Measurements from ENCODE around the gene FNDC3B. TPM values are rescaled to one million over a fixed set of nuclear protein-coding genes. Genes with fewer than 3 reads are reported as not detected.
A peak's percentile ranks its signal among the peaks of the same experiment; 100 is the strongest.

FNDC3B gene
- total and polyA plus RNA-seq, 2 donors = 11.0 to 11.9 TPM

- no peaks in the 10 kb centered on the region for H3K27me3 ChIP-seq (ENCODE audit: control insufficient read depth in 2 of 2, insufficient read depth in 1 of 2, low read length in 1 of 2)
- H3K36me3 ChIP-seq (ENCODE audit: control insufficient read depth in 2 of 2, insufficient read depth in 2 of 2, low read length in 1 of 2) = peaks cover 0 to 4% of the 10 kb centered on the region in 2 donors
- no peak overlapping the region for H3K4me3 ChIP-seq (ENCODE audit: low read length in 2 of 2)
- H3K4me1 ChIP-seq (ENCODE audit: control insufficient read depth in 2 of 2, insufficient read depth in 2 of 2, low read length in 2 of 2) = no peaks in the 10 kb centered on the region
- DNase-seq (ENCODE audit: low read depth in 6 of 9, low spot score in 9 of 9) = no peak
- no peak overlapping the region for H3K27ac ChIP-seq (ENCODE audit: low read depth in 1 of 2, low read length in 1 of 2)
- WGBS = 97% methylated on average over 8 of the region's 8 CpGs
- no peaks in the 10 kb centered on the region for H3K9me3 ChIP-seq (ENCODE audit: control insufficient read depth in 2 of 2, insufficient read depth in 1 of 2, low read length in 1 of 2)
Observed at GRCh38 chr3:172339892-172340291, 300.5 kb downstream of the FNDC3B start.

- H3K9me3 ChIP-seq (ENCODE audit: control insufficient read depth in 2 of 2, insufficient read depth in 1 of 2, low read length in 1 of 2) = no peaks in the 10 kb centered on the region
- 96% methylated on average over 5 of the region's 5 CpGs for WGBS
- no peak overlapping the region for H3K4me3 ChIP-seq (ENCODE audit: low read length in 2 of 2)
- H3K27me3 ChIP-seq (ENCODE audit: control insufficient read depth in 2 of 2, insufficient read depth in 1 of 2, low read length in 1 of 2) = no peaks in the 10 kb centered on the region
- H3K36me3 ChIP-seq (ENCODE audit: control insufficient read depth in 2 of 2, insufficient read depth in 2 of 2, low read length in 1 of 2) = peaks cover 0 to 7% of the 10 kb centered on the region in 2 donors
- H3K4me1 ChIP-seq (ENCODE audit: control insufficient read depth in 2 of 2, insufficient read depth in 2 of 2, low read length in 2 of 2) = no peaks in the 10 kb centered on the region
- no peak for DNase-seq (ENCODE audit: low read depth in 6 of 9, low spot score in 9 of 9)
- no peak overlapping the region for H3K27ac ChIP-seq (ENCODE audit: low read depth in 1 of 2, low read length in 1 of 2)
Observed at GRCh38 chr3:172340583-172340982, 301.2 kb downstream of the FNDC3B start.

GRCh38 chr3:172341482-172342059, 302.2 kb downstream of the FNDC3B start:
- 58% methylated on average over 4 of the region's 4 CpGs for WGBS
- H3K27me3 ChIP-seq (ENCODE audit: control insufficient read depth in 2 of 2, insufficient read depth in 1 of 2, low read length in 1 of 2) = no peaks in the 10 kb centered on the region
- DNase-seq (ENCODE audit: low read depth in 6 of 9, low spot score in 9 of 9) = peak; percentile 11 to 82 (median 53)
- no peaks in the 10 kb centered on the region for H3K9me3 ChIP-seq (ENCODE audit: control insufficient read depth in 2 of 2, insufficient read depth in 1 of 2, low read length in 1 of 2)
- H3K4me3 ChIP-seq (ENCODE audit: low read length in 2 of 2) = no peak overlapping the region
- peaks cover 0 to 11% of the 10 kb centered on the region in 2 donors for H3K36me3 ChIP-seq (ENCODE audit: control insufficient read depth in 2 of 2, insufficient read depth in 2 of 2, low read length in 1 of 2)
- no peak overlapping the region for H3K27ac ChIP-seq (ENCODE audit: low read depth in 1 of 2, low read length in 1 of 2)
- H3K4me1 ChIP-seq (ENCODE audit: control insufficient read depth in 2 of 2, insufficient read depth in 2 of 2, low read length in 2 of 2) = no peaks in the 10 kb centered on the region

- 97% methylated on average over 3 of the region's 3 CpGs for WGBS
- H3K4me3 ChIP-seq (ENCODE audit: low read length in 2 of 2) = no peak overlapping the region
- H3K9me3 ChIP-seq (ENCODE audit: control insufficient read depth in 2 of 2, insufficient read depth in 1 of 2, low read length in 1 of 2) = no peaks in the 10 kb centered on the region
- H3K4me1 ChIP-seq (ENCODE audit: control insufficient read depth in 2 of 2, insufficient read depth in 2 of 2, low read length in 2 of 2) = no peaks in the 10 kb centered on the region
- peaks cover 2 to 14% of the 10 kb centered on the region in 2 donors for H3K36me3 ChIP-seq (ENCODE audit: control insufficient read depth in 2 of 2, insufficient read depth in 2 of 2, low read length in 1 of 2)
- H3K27ac ChIP-seq (ENCODE audit: low read depth in 1 of 2, low read length in 1 of 2) = no peak overlapping the region
- H3K27me3 ChIP-seq (ENCODE audit: control insufficient read depth in 2 of 2, insufficient read depth in 1 of 2, low read length in 1 of 2) = no peaks in the 10 kb centered on the region
- no peak for DNase-seq (ENCODE audit: low read depth in 6 of 9, low spot score in 9 of 9)
Observed at GRCh38 chr3:172342097-172342659, 302.8 kb downstream of the FNDC3B start.

GRCh38 chr3:172343117-172343516, 303.7 kb downstream of the FNDC3B start:
- Histone ChIP-seq H3K36me3 (ENCODE audit: control insufficient read depth in 2 of 2, insufficient read depth in 2 of 2, low read length in 1 of 2) (peaks cover 4 to 15% of the 10 kb centered on the region in 2 donors), H3K4me3 (ENCODE audit: low read length in 2 of 2) (no peak overlapping the region), H3K4me1 (ENCODE audit: control insufficient read depth in 2 of 2, insufficient read depth in 2 of 2, low read length in 2 of 2) (peaks cover 0 to 2% of the 10 kb centered on the region in 2 donors), H3K9me3 (ENCODE audit: control insufficient read depth in 2 of 2, insufficient read depth in 1 of 2, low read length in 1 of 2) (no peaks in the 10 kb centered on the region), H3K27me3 (ENCODE audit: control insufficient read depth in 2 of 2, insufficient read depth in 1 of 2, low read length in 1 of 2) (no peaks in the 10 kb centered on the region), H3K27ac (ENCODE audit: low read depth in 1 of 2, low read length in 1 of 2) (no peak overlapping the region)
- 94% methylated on average over 3 of the region's 3 CpGs for WGBS
- DNase-seq (ENCODE audit: low read depth in 6 of 9, low spot score in 9 of 9) = no peak

- no peak overlapping the region for H3K4me3 ChIP-seq (ENCODE audit: low read length in 2 of 2)
- no peak for DNase-seq (ENCODE audit: low read depth in 6 of 9, low spot score in 9 of 9)
- H3K36me3 ChIP-seq (ENCODE audit: control insufficient read depth in 2 of 2, insufficient read depth in 2 of 2, low read length in 1 of 2) = peaks cover 4 to 18% of the 10 kb centered on the region in 2 donors
- no peaks in the 10 kb centered on the region for H3K9me3 ChIP-seq (ENCODE audit: control insufficient read depth in 2 of 2, insufficient read depth in 1 of 2, low read length in 1 of 2)
- H3K4me1 ChIP-seq (ENCODE audit: control insufficient read depth in 2 of 2, insufficient read depth in 2 of 2, low read length in 2 of 2) = peaks cover 0 to 2% of the 10 kb centered on the region in 2 donors
- no peaks in the 10 kb centered on the region for H3K27me3 ChIP-seq (ENCODE audit: control insufficient read depth in 2 of 2, insufficient read depth in 1 of 2, low read length in 1 of 2)
- 98% methylated on average over 12 of the region's 12 CpGs for WGBS
- H3K27ac ChIP-seq (ENCODE audit: low read depth in 1 of 2, low read length in 1 of 2) = peak overlapping the region in 1 of 2 donors; percentile 5
Observed at GRCh38 chr3:172343979-172344378, 304.6 kb downstream of the FNDC3B start.

GRCh38 chr3:172346161-172346560, 306.8 kb downstream of the FNDC3B start:
- peaks cover 0 to 2% of the 10 kb centered on the region in 2 donors for H3K4me1 ChIP-seq (ENCODE audit: control insufficient read depth in 2 of 2, insufficient read depth in 2 of 2, low read length in 2 of 2)
- 83% methylated on average over 3 of the region's 3 CpGs for WGBS

GRCh38 chr3:172347895-172348679, 308.7 kb downstream of the FNDC3B start:
- no peak for DNase-seq (ENCODE audit: low read depth in 6 of 9, low spot score in 9 of 9)
- Histone ChIP-seq H3K36me3 (ENCODE audit: control insufficient read depth in 2 of 2, insufficient read depth in 2 of 2, low read length in 1 of 2) (peaks cover 4 to 17% of the 10 kb centered on the region in 2 donors), H3K27me3 (ENCODE audit: control insufficient read depth in 2 of 2, insufficient read depth in 1 of 2, low read length in 1 of 2) (no peaks in the 10 kb centered on the region), H3K9me3 (ENCODE audit: control insufficient read depth in 2 of 2, insufficient read depth in 1 of 2, low read length in 1 of 2) (no peaks in the 10 kb centered on the region), H3K4me1 (ENCODE audit: control insufficient read depth in 2 of 2, insufficient read depth in 2 of 2, low read length in 2 of 2) (peaks cover 0 to 2% of the 10 kb centered on the region in 2 donors), H3K27ac (ENCODE audit: low read depth in 1 of 2, low read length in 1 of 2) (no peak overlapping the region), H3K4me3 (ENCODE audit: low read length in 2 of 2) (no peak overlapping the region)
- 85% methylated on average over 3 of the region's 3 CpGs for WGBS

More at GRCh38 chr3:172346161-172346560, 306.8 kb downstream of the FNDC3B start:
- Histone ChIP-seq H3K27ac (ENCODE audit: low read depth in 1 of 2, low read length in 1 of 2) (no peak overlapping the region), H3K4me3 (ENCODE audit: low read length in 2 of 2) (no peak overlapping the region), H3K36me3 (ENCODE audit: control insufficient read depth in 2 of 2, insufficient read depth in 2 of 2, low read length in 1 of 2) (peaks cover 4 to 18% of the 10 kb centered on the region in 2 donors), H3K9me3 (ENCODE audit: control insufficient read depth in 2 of 2, insufficient read depth in 1 of 2, low read length in 1 of 2) (no peaks in the 10 kb centered on the region), H3K27me3 (ENCODE audit: control insufficient read depth in 2 of 2, insufficient read depth in 1 of 2, low read length in 1 of 2) (no peaks in the 10 kb centered on the region)
- DNase-seq (ENCODE audit: low read depth in 6 of 9, low spot score in 9 of 9) = no peak

GRCh38 chr3:172351895-172352466, 312.6 kb downstream of the FNDC3B start:
- H3K27ac ChIP-seq (ENCODE audit: low read depth in 1 of 2, low read length in 1 of 2) = no peak overlapping the region
- H3K4me3 ChIP-seq (ENCODE audit: low read length in 2 of 2) = no peak overlapping the region
- H3K36me3 ChIP-seq (ENCODE audit: control insufficient read depth in 2 of 2, insufficient read depth in 2 of 2, low read length in 1 of 2) = peaks cover 4 to 15% of the 10 kb centered on the region in 2 donors
- H3K9me3 ChIP-seq (ENCODE audit: control insufficient read depth in 2 of 2, insufficient read depth in 1 of 2, low read length in 1 of 2) = no peaks in the 10 kb centered on the region
- 91% methylated on average over 9 of the region's 9 CpGs for WGBS
- DNase-seq (ENCODE audit: low read depth in 6 of 9, low spot score in 9 of 9) = no peak
- no peaks in the 10 kb centered on the region for H3K27me3 ChIP-seq (ENCODE audit: control insufficient read depth in 2 of 2, insufficient read depth in 1 of 2, low read length in 1 of 2)
- H3K4me1 ChIP-seq (ENCODE audit: control insufficient read depth in 2 of 2, insufficient read depth in 2 of 2, low read length in 2 of 2) = peaks cover 0 to 2% of the 10 kb centered on the region in 2 donors

Data from thymus (tissue), 11 donors.